MCF 10A (cell line): ENCODE data around the gene LYZ. TPM values are rescaled to one million over a fixed set of nuclear protein-coding genes. Genes with fewer than 3 reads are reported as not detected.

Experiments
- Bru-seq: library from RNA; stranded (reverse); fragments of 400-500 nt; gene quantifications from one replicate; lab custom pipeline; 2021; lab: Mats Ljungman, UMichigan
- BruChase-seq, 2 experiments: library from RNA; stranded (reverse); fragments of 400-500 nt; gene quantifications; one replicate each; lab custom pipeline; 2021; lab: Mats Ljungman, UMichigan
- BruUV-seq: library from RNA; stranded (reverse); fragments of 400-500 nt; replicated peaks from 2 replicates; lab custom pipeline; 2021; lab: Mats Ljungman, UMichigan
- CTCF ChIA-PET: fragments of 300-600 bp; sonication (Branson Sonifier 250); formaldehyde crosslinking; extraction: SDS; loops from one replicate; lab custom pipeline; 2021; ENCODE audit warnings: antibody characterized with exemption, inconsistent platforms; lab: Yijun Ruan, JAX
- POLR2A ChIA-PET: fragments of 300-600, 350-650 bp; sonication (Branson Sonifier 250); formaldehyde crosslinking; extraction: SDS; loops from one replicate; lab custom pipeline; 2020; ENCODE audit warnings: antibody characterized with exemption, inconsistent platforms; lab: Yijun Ruan, JAX
- DNase-seq: peaks from one replicate; pipeline ENCODE4 v3.0.0-alpha.2; 2018; ENCODE audit not compliant: unreplicated experiment
- H3K27ac Mint-ChIP-seq: one replicate; pipeline ENCODE4 v1.8.0; 2022; ENCODE audit warnings: mild to moderate bottlenecking, low read depth, mixed read lengths; ENCODE audit not compliant: unreplicated experiment
- H3K27me3 Mint-ChIP-seq: one replicate; pipeline ENCODE4 v1.8.0; 2022; ENCODE audit warnings: mixed read lengths; ENCODE audit not compliant: insufficient read depth, unreplicated experiment
- H3K36me3 Mint-ChIP-seq: one replicate; pipeline ENCODE4 v1.8.0; 2022; ENCODE audit warnings: mild to moderate bottlenecking, moderate library complexity, mixed read lengths; ENCODE audit not compliant: insufficient read depth, unreplicated experiment
- H3K4me1 Mint-ChIP-seq: one replicate; pipeline ENCODE4 v1.8.0; 2022; ENCODE audit warnings: mixed read lengths; ENCODE audit not compliant: insufficient read depth, unreplicated experiment
- H3K4me3 Mint-ChIP-seq: one replicate; pipeline ENCODE4 v1.8.0; 2022; ENCODE audit warnings: mild to moderate bottlenecking, moderate library complexity, mixed read lengths; ENCODE audit not compliant: unreplicated experiment
- H3K9me3 Mint-ChIP-seq: one replicate; pipeline ENCODE4 v1.8.0; 2022; ENCODE audit warnings: mixed read lengths; ENCODE audit not compliant: unreplicated experiment
- intact Hi-C: fragments of 100-400 bp; cut with micrococcal nuclease; formaldehyde crosslinking; loops from 2 replicates; pipeline ENCODE4 v1.14.1; 2022
- long read RNA-seq: library from polyadenylated mRNA; stranded (forward); transcript quantifications from one replicate; pipeline ENCODE4 v2.0.0, GENCODE V29; 2022
- total RNA-seq: library from RNA; stranded (reverse); gene quantifications from 2 replicates; pipeline ENCODE4 v1.2.3, GENCODE V29; 2022
- TF ChIP-seq, protein P1 (sequence below): fragments of 200-600 bp; IDR thresholded peaks from one replicate; pipeline ENCODE4 v1.8.0; 2022; ENCODE audit warnings: antibody characterized with exemption, mild to moderate bottlenecking; ENCODE audit not compliant: unreplicated experiment

The LYZ gene
- total RNA-seq: not detected in 2 replicates
- Bru-seq, nascent RNA: percentile 15 among the genes with signal in this experiment
- percentile 14 among the genes with signal in this experiment for BruChase-seq, experiment 1, labeled RNA remaining after a 6-hour chase
- percentile 22 among the genes with signal in this experiment for BruChase-seq, experiment 2, labeled RNA remaining after a 2-hour chase
- long read RNA-seq: 0 reads

DNA sequence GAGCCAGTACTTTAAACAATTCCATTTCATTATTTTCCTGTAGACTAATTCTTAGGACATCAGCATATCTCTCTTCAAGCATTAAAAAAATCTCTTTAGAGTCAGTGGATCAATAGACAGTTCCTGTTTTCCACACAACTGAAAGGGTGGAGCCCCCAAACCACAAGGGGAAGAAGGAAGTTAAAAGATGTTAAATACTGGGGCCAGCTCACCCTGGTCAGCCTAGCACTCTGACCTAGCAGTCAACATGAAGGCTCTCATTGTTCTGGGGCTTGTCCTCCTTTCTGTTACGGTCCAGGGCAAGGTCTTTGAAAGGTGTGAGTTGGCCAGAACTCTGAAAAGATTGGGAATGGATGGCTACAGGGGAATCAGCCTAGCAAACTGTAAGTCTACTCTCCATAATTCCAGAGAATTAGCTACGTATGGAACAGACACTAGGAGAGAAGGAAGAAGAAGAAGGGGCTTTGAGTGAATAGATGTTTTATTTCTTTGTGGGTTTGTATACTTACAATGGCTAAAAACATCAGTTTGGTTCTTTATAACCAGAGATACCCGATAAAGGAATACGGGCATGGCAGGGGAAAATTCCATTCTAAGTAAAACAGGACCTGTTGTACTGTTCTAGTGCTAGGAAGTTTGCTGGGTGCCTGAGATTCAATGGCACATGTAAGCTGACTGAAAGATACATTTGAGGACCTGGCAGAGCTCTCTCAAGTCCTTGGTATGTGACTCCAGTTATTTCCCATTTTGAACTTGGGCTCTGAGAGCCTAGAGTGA is at the start of gene LYZ:
LYZ (plus strand) TSS at position 220 of the 777 bp plus-strand sequence; CDS start at position 248, 28 bp downstream.
- TF ChIP-seq, protein P1, sequence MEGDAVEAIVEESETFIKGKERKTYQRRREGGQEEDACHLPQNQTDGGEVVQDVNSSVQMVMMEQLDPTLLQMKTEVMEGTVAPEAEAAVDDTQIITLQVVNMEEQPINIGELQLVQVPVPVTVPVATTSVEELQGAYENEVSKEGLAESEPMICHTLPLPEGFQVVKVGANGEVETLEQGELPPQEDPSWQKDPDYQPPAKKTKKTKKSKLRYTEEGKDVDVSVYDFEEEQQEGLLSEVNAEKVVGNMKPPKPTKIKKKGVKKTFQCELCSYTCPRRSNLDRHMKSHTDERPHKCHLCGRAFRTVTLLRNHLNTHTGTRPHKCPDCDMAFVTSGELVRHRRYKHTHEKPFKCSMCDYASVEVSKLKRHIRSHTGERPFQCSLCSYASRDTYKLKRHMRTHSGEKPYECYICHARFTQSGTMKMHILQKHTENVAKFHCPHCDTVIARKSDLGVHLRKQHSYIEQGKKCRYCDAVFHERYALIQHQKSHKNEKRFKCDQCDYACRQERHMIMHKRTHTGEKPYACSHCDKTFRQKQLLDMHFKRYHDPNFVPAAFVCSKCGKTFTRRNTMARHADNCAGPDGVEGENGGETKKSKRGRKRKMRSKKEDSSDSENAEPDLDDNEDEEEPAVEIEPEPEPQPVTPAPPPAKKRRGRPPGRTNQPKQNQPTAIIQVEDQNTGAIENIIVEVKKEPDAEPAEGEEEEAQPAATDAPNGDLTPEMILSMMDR: no peak
- POLR2A ChIA-PET: no interaction called here
- CTCF ChIA-PET: interaction anchor here (0.5 to 2.8 kb wide), 5 partner anchors 9 to 1187 kb away, joined by 3 to 13 read pairs (median 3); no protein-coding TSS in a partner anchor
- Mint-ChIP-seq H3K9me3 (no peaks in the 10 kb centered on the region), H3K36me3 (no peaks in the 10 kb centered on the region), H3K4me3 (no peak within 1 kb of the TSS), H3K4me1 (no peaks in the 10 kb centered on the region), H3K27ac (no peak within 1 kb of the TSS), H3K27me3 (no peaks in the 10 kb centered on the region)
- intact Hi-C loops: no loop called here
- DNase-seq: no peak
- BruUV-seq: no TSS peak

DNA sequence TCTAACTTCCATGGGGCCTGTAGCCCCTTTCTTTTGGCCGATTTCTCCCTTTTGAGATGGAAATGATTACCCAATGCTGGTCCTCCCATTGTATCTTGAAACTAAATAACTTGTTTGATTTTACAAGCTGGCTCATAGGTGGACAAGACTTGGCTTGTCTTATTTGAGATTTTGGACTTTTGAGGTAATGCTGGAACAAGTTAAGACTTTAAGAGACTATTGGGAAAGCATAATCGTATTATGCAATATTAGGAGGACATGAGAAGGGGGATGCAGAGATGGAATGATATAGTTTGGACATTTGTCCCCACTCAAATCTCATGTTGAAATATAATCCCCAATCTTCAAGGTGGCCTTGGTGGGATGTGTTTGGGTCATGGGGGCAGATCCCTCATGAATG is 49.2 kb upstream of the LYZ start:
- intact Hi-C loops: no loop called here
- H3K27me3 Mint-ChIP-seq: peaks cover 19% of the 10 kb centered on the region
- POLR2A ChIA-PET: no interaction called here
- TF ChIP-seq, protein P1: no peak
- H3K36me3 Mint-ChIP-seq: no peaks in the 10 kb centered on the region
- CTCF ChIA-PET: interaction anchor here (0.6 to 1.1 kb wide), 3 partner anchors 8 to 1049 kb away, joined by 3 to 4 read pairs (median 4); no protein-coding TSS in a partner anchor
- no TSS peak for BruUV-seq
- no peak overlapping the region for H3K27ac Mint-ChIP-seq
- no peak overlapping the region for H3K4me3 Mint-ChIP-seq
- peaks cover 9% of the 10 kb centered on the region for H3K9me3 Mint-ChIP-seq
- peaks cover 4% of the 10 kb centered on the region for H3K4me1 Mint-ChIP-seq
- DNase-seq: peak; percentile 40

- H3K27ac Mint-ChIP-seq: no peak overlapping the region
- intact Hi-C loops: no loop called here
- CTCF ChIA-PET: no interaction called here
Observed at GRCh38 chr12:69304284-69304683, 43.9 kb upstream of the LYZ start.

GRCh38 chr12:69309461-69309860 is 38.7 kb upstream of the LYZ start:
- no peak for DNase-seq
- no peaks in the 10 kb centered on the region for H3K4me1 Mint-ChIP-seq
- POLR2A ChIA-PET: interaction anchor here (1.0 kb wide), 1 partner anchor 10 kb away, joined by 3 read pairs; no protein-coding TSS in a partner anchor
- no peaks in the 10 kb centered on the region for H3K27me3 Mint-ChIP-seq
- TF ChIP-seq, protein P1: no peak
- intact Hi-C loops: no loop called here
- no TSS peak for BruUV-seq
- peaks cover 14% of the 10 kb centered on the region for H3K9me3 Mint-ChIP-seq
- CTCF ChIA-PET: interaction anchor here (1.1 kb wide), 1 partner anchor 38 kb away, joined by 3 read pairs; the partner anchor contains the start of gene LYZ
- no peak overlapping the region for H3K27ac Mint-ChIP-seq
- no peaks in the 10 kb centered on the region for H3K36me3 Mint-ChIP-seq
- H3K4me3 Mint-ChIP-seq: no peak overlapping the region

More at GRCh38 chr12:69304284-69304683, 43.9 kb upstream of the LYZ start:
- Mint-ChIP-seq H3K9me3 (peaks cover 17% of the 10 kb centered on the region), H3K4me1 (no peaks in the 10 kb centered on the region), H3K27me3 (no peaks in the 10 kb centered on the region), H3K4me3 (no peak overlapping the region), H3K36me3 (no peaks in the 10 kb centered on the region)
- BruUV-seq: no TSS peak
- TF ChIP-seq, protein P1: no peak
- DNase-seq: no peak
- POLR2A ChIA-PET: no interaction called here
